Esophagus (tissue), 2 donors: ENCODE results near the gene PRR14L. TPM values are rescaled to one million over a fixed set of nuclear protein-coding genes. Genes with fewer than 3 reads are reported as not detected.
"Not testable (repeated sequence)": the region's sequence is repeated elsewhere in the genome, so short reads cannot be mapped to it uniquely, and the experiment has no call there.

Experiments used
- H3K27ac ChIP-seq, 2 donors: one replicate each; pipeline ENCODE4 v1.5.1; 2013; ENCODE audit warnings: low read depth in 2 of 2, mild to moderate bottlenecking in 2 of 2, inconsistent platforms in 1 of 2, low read length in 1 of 2, moderate library complexity in 1 of 2
- H3K27me3 ChIP-seq, 2 donors: one replicate each; pipeline ENCODE4 v1.6.1; 2013; ENCODE audit warnings: low read length in 2 of 2, control low read depth in 1 of 2, mild to moderate bottlenecking in 1 of 2; ENCODE audit not compliant: insufficient read depth in 2 of 2, control insufficient read depth in 1 of 2
- H3K36me3 ChIP-seq, 2 donors: one replicate each; pipeline ENCODE4 v1.6.1; 2013; ENCODE audit warnings: low read length in 1 of 2; ENCODE audit not compliant: control insufficient read depth in 2 of 2, insufficient read depth in 2 of 2
- H3K4me1 ChIP-seq, 2 donors: one replicate each; pipeline ENCODE4 v1.6.1; 2013; ENCODE audit warnings: low read length in 1 of 2; ENCODE audit not compliant: control insufficient read depth in 2 of 2, insufficient read depth in 2 of 2
- H3K4me3 ChIP-seq, 2 donors: one replicate each; pipeline ENCODE4 v1.5.1; 2013; ENCODE audit warnings: low read length in 2 of 2, mild to moderate bottlenecking in 2 of 2, low read depth in 1 of 2, moderate library complexity in 1 of 2
- H3K9me3 ChIP-seq, 2 donors: one replicate each; pipeline ENCODE4 v1.6.1; 2013; ENCODE audit warnings: mild to moderate bottlenecking in 2 of 2, low read depth in 1 of 2, low read length in 1 of 2, moderate library complexity in 1 of 2; ENCODE audit not compliant: control insufficient read depth in 2 of 2, insufficient read depth in 1 of 2
- WGBS, 2 donors: extraction: QIAGEN DNeasy Blood & Tissue Kit; methylation state at CpG; one replicate each; pipeline ENCODE4 v1.1.7; 2013; 5-methylcytosine and 5-hydroxymethylcytosine counted together
- polyA plus RNA-seq, 2 donors: library from polyadenylated mRNA; stranded (reverse); fragments of 200-250 nt; gene quantifications; one replicate each; pipeline ENCODE4 v1.2.3, GENCODE V29; 2013
- donor health status: healthy with polysubstance abuse.
- donor health status: Bipolar disorder and iron deficiency.

PRR14L gene
- polyA plus RNA-seq = 1 to 10 TPM; 6.2 to 8.4 TPM

GRCh38 chr22:31749636-31750364, at the start of gene PRR14L:
TSS of gene PRR14L (minus strand) at chr22:31750132. CDS start at chr22:31738860, 11,272 bp downstream.
- H3K4me1 ChIP-seq = peaks cover 0 to 3% of the 10 kb centered on the region in 2 donors
- WGBS, 2 donors = 0% methylated on average over 61 to 62 of the region's 62 CpGs
- no peaks in the 10 kb centered on the region for H3K36me3 ChIP-seq
- no peaks in the 10 kb centered on the region for H3K9me3 ChIP-seq
- H3K4me3 ChIP-seq = peak within 1 kb of the TSS; percentile 68 to 91
- H3K27me3 ChIP-seq = no peaks in the 10 kb centered on the region
- peak within 1 kb of the TSS; percentile 90 to 93 for H3K27ac ChIP-seq

DNA sequence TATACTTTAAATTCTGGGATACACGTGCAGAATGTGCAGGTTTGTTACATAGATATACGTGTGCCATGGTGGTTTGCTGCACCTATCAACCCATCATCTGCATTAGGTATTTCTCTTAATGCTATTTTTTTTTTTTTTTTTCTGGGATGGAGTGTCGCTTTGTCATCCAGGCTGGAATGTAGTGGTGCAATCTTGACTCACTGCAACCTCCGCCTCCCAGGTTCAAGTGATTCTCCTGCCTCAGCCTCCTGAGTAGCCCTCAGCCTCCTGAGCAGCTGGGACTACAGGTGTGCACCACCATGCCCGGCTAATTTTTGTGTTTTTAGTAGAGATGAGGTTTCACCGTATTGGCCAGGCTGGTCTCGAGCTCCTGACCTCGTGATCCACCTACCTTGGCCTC, 49.4 kb upstream of the PRR14L start:
- H3K4me3 ChIP-seq, H3K27ac ChIP-seq, H3K4me1 ChIP-seq, H3K27me3 ChIP-seq, H3K9me3 ChIP-seq: not testable (repeated sequence)
- 83 to 86% methylated on average over 8 of the region's 8 CpGs for WGBS, 2 donors
- peaks cover 13 to 16% of the 10 kb centered on the region in 2 donors for H3K36me3 ChIP-seq

DNA sequence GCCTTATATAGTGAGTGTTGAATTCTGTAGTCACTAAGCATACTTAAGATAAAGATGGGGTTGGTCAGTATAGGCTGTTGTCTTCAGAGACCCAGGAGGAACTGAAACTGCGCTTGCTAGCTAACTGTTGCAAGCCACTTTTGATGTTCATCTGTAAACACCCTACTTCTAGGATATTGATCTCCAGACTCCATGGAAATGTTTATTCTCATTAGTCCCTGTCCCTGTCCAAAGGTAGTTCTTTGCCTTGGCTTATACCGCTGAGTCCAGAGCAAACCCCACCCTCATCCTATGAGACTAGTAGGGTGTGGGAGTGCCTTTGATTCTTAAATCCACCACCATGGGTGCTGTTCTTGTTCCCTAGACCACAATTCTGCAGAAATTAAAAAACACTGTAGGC, 40.3 kb upstream of the PRR14L start:
- Histone ChIP-seq H3K27ac (no peak overlapping the region), H3K9me3 (no peaks in the 10 kb centered on the region), H3K36me3 (peaks cover 0 to 2% of the 10 kb centered on the region in 2 donors), H3K4me3 (no peak overlapping the region), H3K27me3 (no peaks in the 10 kb centered on the region), H3K4me1 (no peaks in the 10 kb centered on the region)
- WGBS, 2 donors = 94 to 96% methylated on average over 2 of the region's 2 CpGs

GRCh38 chr22:31789803-31790202, 39.9 kb upstream of the PRR14L start:
- WGBS, 2 donors = 81 to 83% methylated on average over 3 of the region's 3 CpGs
- H3K9me3 ChIP-seq = no peaks in the 10 kb centered on the region
- no peak overlapping the region for H3K27ac ChIP-seq
- H3K36me3 ChIP-seq = peaks cover 0 to 2% of the 10 kb centered on the region in 2 donors
- no peak overlapping the region for H3K4me3 ChIP-seq
- H3K4me1 ChIP-seq = no peaks in the 10 kb centered on the region
- no peaks in the 10 kb centered on the region for H3K27me3 ChIP-seq

DNA sequence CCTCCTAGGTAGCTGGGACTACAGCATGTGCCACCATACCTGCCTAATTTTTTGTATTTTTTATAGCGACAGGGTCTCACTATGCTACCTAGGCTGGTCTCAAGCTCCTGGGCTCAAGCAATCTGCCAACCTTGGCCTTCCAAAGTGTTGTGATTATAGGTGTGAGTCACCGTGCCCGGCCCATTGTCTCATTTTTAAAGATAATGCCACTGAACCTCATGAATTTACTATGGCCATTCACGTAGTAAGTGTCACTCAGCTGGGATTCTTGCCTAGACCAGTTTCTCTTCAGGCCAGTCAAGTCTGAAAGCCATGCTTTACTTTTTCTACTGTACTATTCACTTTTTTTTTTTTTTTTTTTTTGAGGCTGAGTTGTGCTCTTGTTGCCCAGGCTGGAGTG, 26.3 kb upstream of the PRR14L start:
- Histone ChIP-seq H3K27ac (peak overlapping the region; percentile 11 to 74), H3K36me3 (peaks cover 10 to 25% of the 10 kb centered on the region in 2 donors), H3K27me3 (no peaks in the 10 kb centered on the region), H3K9me3 (no peaks in the 10 kb centered on the region), H3K4me3 (no peak overlapping the region), H3K4me1 (no peaks in the 10 kb centered on the region)
- WGBS, 2 donors = 67 to 73% methylated on average over 4 of the region's 4 CpGs

GRCh38 chr22:31773416-31773815, 23.5 kb upstream of the PRR14L start:
- Histone ChIP-seq H3K27me3 (no peaks in the 10 kb centered on the region), H3K36me3 (peaks cover 4 to 9% of the 10 kb centered on the region in 2 donors), H3K4me1 (no peaks in the 10 kb centered on the region), H3K4me3 (no peak overlapping the region), H3K27ac (no peak overlapping the region), H3K9me3 (no peaks in the 10 kb centered on the region)
- 71 to 74% methylated on average over 5 of the region's 5 CpGs for WGBS, 2 donors

DNA sequence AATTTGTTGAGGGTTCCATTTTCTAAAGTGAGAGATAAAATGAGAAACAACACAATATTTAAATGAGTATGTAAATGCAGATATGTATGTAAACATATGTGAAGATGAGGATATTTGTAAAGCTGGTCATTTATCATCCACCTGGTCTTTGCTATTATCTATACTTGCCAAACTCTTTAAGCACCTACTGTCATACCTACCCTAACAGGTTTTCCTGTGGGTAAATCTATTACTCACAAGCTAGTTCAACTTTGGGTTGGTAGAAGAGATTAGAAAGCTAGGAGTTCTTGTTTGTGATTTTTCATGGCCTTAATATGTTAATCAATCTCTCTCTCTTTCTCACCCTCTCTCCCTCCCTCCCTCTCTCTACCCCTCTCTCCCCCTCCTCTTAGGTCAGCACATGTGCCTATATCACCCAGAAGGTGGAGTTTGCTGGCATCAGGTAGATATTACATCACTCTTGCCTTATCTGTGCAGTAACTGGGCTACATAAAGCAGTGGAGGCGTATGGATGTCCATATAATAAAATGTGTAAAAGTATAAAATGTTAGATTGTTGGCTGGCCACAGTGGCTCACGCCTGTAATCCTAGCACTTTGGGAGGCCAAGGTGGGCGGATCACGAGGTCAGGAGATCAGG, 18.6 kb upstream of the PRR14L start:
- no peak overlapping the region for H3K4me3 ChIP-seq
- no peaks in the 10 kb centered on the region for H3K4me1 ChIP-seq
- H3K27ac ChIP-seq = peak overlapping the region; percentile 21 to 72
- WGBS, 2 donors = 94% methylated on average over 4 of the region's 4 CpGs
- no peaks in the 10 kb centered on the region for H3K27me3 ChIP-seq
- H3K9me3 ChIP-seq = no peaks in the 10 kb centered on the region
- peaks cover 4 to 7% of the 10 kb centered on the region in 2 donors for H3K36me3 ChIP-seq

GRCh38 chr22:31764785-31765184, 14.9 kb upstream of the PRR14L start:
- Histone ChIP-seq H3K4me1 (no peaks in the 10 kb centered on the region), H3K27ac (no peak overlapping the region), H3K27me3 (no peaks in the 10 kb centered on the region), H3K9me3 (no peaks in the 10 kb centered on the region), H3K4me3 (no peak overlapping the region), H3K36me3 (peaks cover 4% of the 10 kb centered on the region in 2 donors)
- WGBS, 2 donors = 96 to 98% methylated on average over 3 of the region's 3 CpGs

DNA sequence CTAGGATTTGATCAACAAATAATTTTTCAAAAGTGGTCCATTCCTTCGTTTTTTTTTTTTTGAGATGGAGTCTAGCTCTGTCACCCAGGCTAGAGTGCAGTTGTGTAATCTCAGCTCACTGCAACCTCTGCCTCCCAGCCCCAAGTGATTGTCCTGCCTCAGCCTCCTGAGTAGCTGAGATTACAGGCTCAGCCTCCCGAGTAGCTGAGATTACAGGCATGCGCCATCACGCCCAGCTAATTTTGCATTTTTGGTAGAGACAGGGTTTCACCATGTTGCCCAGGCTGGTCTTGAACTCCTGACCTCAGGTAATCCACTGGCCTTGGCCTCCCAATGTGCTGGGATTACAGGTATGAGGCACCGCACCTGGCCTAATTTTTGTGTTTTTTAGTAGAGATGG, 8.9 kb upstream of the PRR14L start:
- not testable (repeated sequence) for H3K4me3 ChIP-seq, H3K27me3 ChIP-seq, H3K4me1 ChIP-seq, H3K27ac ChIP-seq, H3K9me3 ChIP-seq, H3K36me3 ChIP-seq
- WGBS, 2 donors = 85 to 92% methylated on average over 5 of the region's 5 CpGs

DNA sequence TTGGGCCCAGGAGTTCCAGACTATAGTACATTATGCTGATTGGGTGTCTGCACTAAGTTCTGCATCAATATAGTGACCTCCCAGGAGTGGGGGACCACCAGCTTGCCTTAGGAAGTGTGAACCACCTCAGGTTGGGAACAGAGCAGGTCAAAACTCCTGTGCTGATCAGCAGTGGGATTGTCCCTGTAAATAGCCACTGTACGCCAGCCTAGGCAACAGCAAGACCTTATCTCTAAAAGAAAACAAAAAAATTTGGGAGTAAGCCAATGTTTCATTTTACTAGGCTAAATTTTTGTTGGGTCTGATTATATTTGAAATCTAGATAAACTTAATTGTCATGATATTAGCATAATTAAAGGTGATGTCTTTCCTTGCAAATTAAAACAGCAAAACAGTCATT, 7.3 kb upstream of the PRR14L start:
- Histone ChIP-seq H3K27ac (no peak overlapping the region), H3K36me3 (peaks cover 0 to 2% of the 10 kb centered on the region in 2 donors), H3K4me1 (peaks cover 0 to 2% of the 10 kb centered on the region in 2 donors), H3K4me3 (no peak overlapping the region), H3K9me3 (no peaks in the 10 kb centered on the region), H3K27me3 (no peaks in the 10 kb centered on the region)
- WGBS, 2 donors = 69 to 77% methylated on average over 1 of the region's 1 CpG
